Erythroblast (primary cell): ENCODE data around the gene LINC00305.

Experiments used
- GATA1 ChIP-seq: IDR thresholded peaks from 2 replicates; pipeline ENCODE4 v1.6.1; 2011; ENCODE audit warnings: low read depth, mild to moderate bottlenecking, control low read depth, low read length, moderate library complexity
- POLR2A ChIP-seq: IDR thresholded peaks from 2 replicates; pipeline ENCODE4 v1.6.1; 2011; ENCODE audit warnings: mild to moderate bottlenecking, low read length

- TF ChIP-seq POLR2A (no peak), GATA1 (no peak)
Observed at GRCh38 chr18:64083916-64084315, 65.0 kb downstream of the LINC00305 start.
